Small intestine (tissue), 7 donors: ENCODE measurements around the gene CNN2. TPM values are rescaled to one million over a fixed set of nuclear protein-coding genes. Genes with fewer than 3 reads are reported as not detected.

ENCODE experiments used
- DNase-seq, 2 donors: peaks; one replicate each; pipeline versions ENCODE4 v3.0.0 to v3.0.0-alpha.2; 2013
- FAIRE-seq: peaks from 2 replicates; lab custom pipeline; 2012; peaks lifted over from hg19 to GRCh38; lab: Jason Lieb, UNC
- H3K27ac ChIP-seq, 3 donors: one replicate each; pipeline ENCODE4 v1.5.1; 2013; ENCODE audit warnings: low read length in 2 of 3, mild to moderate bottlenecking in 2 of 3, control low read depth in 1 of 3, inconsistent platforms in 1 of 3, low read depth in 1 of 3, moderate library complexity in 1 of 3
- H3K27me3 ChIP-seq, 3 donors: one replicate each; pipeline ENCODE4 v1.6.1; 2013; ENCODE audit warnings: low read length in 3 of 3, inconsistent platforms in 1 of 3; ENCODE audit not compliant: control insufficient read depth in 3 of 3, insufficient read depth in 3 of 3
- H3K36me3 ChIP-seq, 3 donors: one replicate each; pipeline ENCODE4 v1.6.1; 2013; ENCODE audit warnings: low read length in 3 of 3, inconsistent platforms in 1 of 3, low read depth in 1 of 3, mild to moderate bottlenecking in 1 of 3, moderate library complexity in 1 of 3; ENCODE audit not compliant: control insufficient read depth in 3 of 3, insufficient read depth in 2 of 3
- H3K4me1 ChIP-seq, 3 donors: one replicate each; pipeline ENCODE4 v1.6.1; 2013; ENCODE audit warnings: low read length in 2 of 3, inconsistent platforms in 1 of 3, low read depth in 1 of 3, mild to moderate bottlenecking in 1 of 3, moderate library complexity in 1 of 3; ENCODE audit not compliant: control insufficient read depth in 3 of 3, insufficient read depth in 2 of 3
- H3K4me3 ChIP-seq, 3 donors: one replicate each; pipeline ENCODE4 v1.5.1; 2013; ENCODE audit warnings: low read length in 3 of 3, control low read depth in 1 of 3, inconsistent platforms in 1 of 3, low read depth in 1 of 3, mild to moderate bottlenecking in 1 of 3, moderate library complexity in 1 of 3
- H3K9me3 ChIP-seq, 2 donors: one replicate each; pipeline ENCODE4 v1.6.1; 2013; ENCODE audit warnings: low read depth in 1 of 2, low read length in 1 of 2; ENCODE audit not compliant: control insufficient read depth in 2 of 2, insufficient read depth in 1 of 2
- WGBS, 3 donors: extraction: QIAGEN DNeasy Blood & Tissue Kit; methylation state at CpG; one replicate each; pipeline ENCODE4 v1.1.7; 2013; 5-methylcytosine and 5-hydroxymethylcytosine counted together
- polyA plus RNA-seq, 4 donors: library from polyadenylated mRNA; stranded (reverse) in 3 of 4; unstranded in 1 of 4; fragments of 200-250 nt in 3 of 4; fragments of 120-200 nt in 1 of 4; gene quantifications; one replicate each; pipeline versions ENCODE4 v1.2.1 to v1.2.3, GENCODE V29; 2013
- donor health status: healthy with polysubstance abuse.
- donor health status: control.
- donor health status: control.
- donor health status: Bipolar disorder and iron deficiency.
- donor health status: healthy.

Gene CNN2
- polyA plus RNA-seq, 4 donors, result 14.5 to 34.4 (median 22.6) TPM

DNA sequence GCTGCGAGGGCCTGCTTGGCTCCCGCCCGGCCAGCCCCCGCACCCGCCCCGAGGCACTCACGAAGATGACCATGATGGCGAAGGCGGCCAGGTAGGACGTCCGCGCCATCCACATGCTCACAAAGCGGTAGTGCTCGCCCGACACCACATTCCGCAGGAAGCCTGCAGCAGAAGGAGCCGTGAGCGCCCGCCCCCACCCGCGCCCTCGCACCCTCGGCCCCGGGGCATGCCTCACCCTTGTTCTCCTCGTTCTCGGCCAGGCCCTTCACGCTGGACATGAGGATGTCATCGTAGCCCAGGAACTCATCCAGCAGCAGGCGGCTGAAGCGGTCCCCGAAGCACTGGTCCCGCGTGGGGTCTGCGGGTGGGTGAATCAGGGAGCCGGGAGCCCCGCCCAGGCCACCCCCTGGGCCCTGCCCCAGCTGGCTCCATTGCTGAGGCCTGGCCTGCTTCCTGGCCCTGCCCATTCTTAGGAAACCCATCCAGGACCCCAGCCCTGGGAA is 14.5 kb upstream of the CNN2 start:
- DNase-seq (no peak), FAIRE-seq (no peak)
- Histone ChIP-seq H3K27ac (no peak overlapping the region), H3K9me3 (peaks cover 0 to 2% of the 10 kb centered on the region in 2 donors), H3K4me1 (peaks cover under 1 to 15% (median 3%) of the 10 kb centered on the region in 3 donors), H3K4me3 (no peak overlapping the region), H3K27me3 (no peaks in the 10 kb centered on the region), H3K36me3 (peaks cover 22 to 89% (median 22%) of the 10 kb centered on the region in 3 donors)
- 94 to 98% (median 97%) methylated on average over 22 to 36 of the region's 36 CpGs for WGBS, 3 donors

GRCh38 chr19:1012334-1012733 is 14.1 kb upstream of the CNN2 start:
- H3K27ac ChIP-seq, result no peak overlapping the region
- FAIRE-seq (no peak), DNase-seq (no peak)
- no peak overlapping the region for H3K4me3 ChIP-seq
- H3K9me3 ChIP-seq, result peaks cover 0 to 2% of the 10 kb centered on the region in 2 donors
- peaks cover 3 to 19% (median 4%) of the 10 kb centered on the region in 3 donors for H3K4me1 ChIP-seq
- 88 to 95% (median 88%) methylated on average over 15 to 18 of the region's 18 CpGs for WGBS, 3 donors
- H3K36me3 ChIP-seq, result peaks cover 22 to 88% (median 22%) of the 10 kb centered on the region in 3 donors
- no peaks in the 10 kb centered on the region for H3K27me3 ChIP-seq

DNA sequence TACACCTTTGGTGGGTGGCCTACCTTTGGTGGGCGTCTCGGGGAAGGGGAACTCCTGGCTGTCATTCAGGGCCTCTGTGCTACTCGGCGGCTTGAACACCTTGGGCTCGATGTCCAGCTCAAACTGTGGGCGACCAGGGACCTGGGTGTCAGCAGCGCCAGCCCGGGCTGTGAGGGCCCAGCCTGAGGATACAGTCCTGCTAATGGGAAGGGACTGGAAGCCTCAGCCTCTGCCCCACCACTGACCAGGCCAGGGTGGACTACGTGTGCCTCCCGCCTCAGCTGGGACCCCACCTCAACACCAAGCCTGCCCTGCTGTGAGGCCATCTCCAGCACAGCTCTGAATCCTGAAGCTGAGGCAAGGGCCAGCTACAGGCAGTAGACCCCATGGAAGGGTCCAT is 13.2 kb upstream of the CNN2 start:
- H3K27me3 ChIP-seq, result no peaks in the 10 kb centered on the region
- H3K4me1 ChIP-seq, result peaks cover 6 to 28% (median 7%) of the 10 kb centered on the region in 3 donors
- peaks cover 22 to 94% (median 22%) of the 10 kb centered on the region in 3 donors for H3K36me3 ChIP-seq
- peaks cover 0 to 2% of the 10 kb centered on the region in 2 donors for H3K9me3 ChIP-seq
- WGBS, 3 donors, result 89 to 94% (median 92%) methylated on average over 10 of the region's 10 CpGs
- FAIRE-seq (no peak), DNase-seq (no peak)
- H3K27ac ChIP-seq, result no peak overlapping the region
- H3K4me3 ChIP-seq, result no peak overlapping the region

DNA sequence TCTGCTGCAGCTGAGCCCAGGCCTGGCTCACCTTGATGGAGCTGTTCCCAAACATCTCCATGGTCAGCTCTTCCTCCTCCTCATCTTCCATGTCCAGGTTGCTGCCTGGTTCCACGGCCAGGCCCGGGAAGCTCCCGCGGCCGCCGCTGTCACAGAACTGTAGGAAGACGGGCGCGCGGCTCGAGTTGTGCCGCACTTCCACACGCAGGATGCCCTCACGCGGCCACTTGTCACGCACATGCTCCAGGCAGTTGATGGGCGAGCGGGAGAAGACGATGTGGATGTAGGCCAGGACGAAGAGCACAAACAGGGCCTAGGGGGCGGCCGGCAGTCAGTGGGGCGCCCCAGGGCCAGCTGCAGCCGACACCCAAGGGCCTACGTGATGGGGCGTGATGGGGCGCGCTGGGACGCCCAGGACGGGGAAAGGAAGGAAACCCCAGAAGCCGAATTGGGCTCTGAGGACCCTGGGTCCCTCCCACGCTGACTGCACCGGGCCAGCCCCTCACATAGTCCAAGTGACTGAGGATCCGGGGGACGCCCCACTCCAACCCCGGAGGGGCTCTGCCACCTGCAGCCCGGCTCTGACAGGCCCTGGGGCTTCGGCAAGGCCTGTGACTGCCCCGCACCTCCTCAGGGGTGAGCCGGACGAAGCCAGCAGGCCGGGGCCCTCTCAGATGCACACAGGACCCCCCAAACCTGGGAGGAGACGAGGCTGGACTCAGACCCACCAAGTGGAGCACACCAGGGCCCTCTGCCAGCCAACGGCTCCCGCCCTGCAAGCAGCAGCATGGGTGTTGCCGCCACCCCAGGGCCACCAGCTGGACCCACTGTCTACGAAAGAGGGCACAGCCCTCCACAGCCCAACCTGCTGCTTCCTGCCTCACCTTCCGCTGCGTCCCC is 12.0 kb upstream of the CNN2 start:
- no peak overlapping the region for H3K4me3 ChIP-seq
- 92 to 94% (median 93%) methylated on average over 42 to 49 of the region's 49 CpGs for WGBS, 3 donors
- FAIRE-seq (no peak), DNase-seq (no peak)
- H3K4me1 ChIP-seq, result peaks cover 6 to 39% (median 9%) of the 10 kb centered on the region in 3 donors
- no peaks in the 10 kb centered on the region for H3K27me3 ChIP-seq
- H3K27ac ChIP-seq, result no peak overlapping the region
- no peaks in the 10 kb centered on the region for H3K9me3 ChIP-seq
- H3K36me3 ChIP-seq, result peaks cover 17 to 96% (median 22%) of the 10 kb centered on the region in 3 donors

DNA sequence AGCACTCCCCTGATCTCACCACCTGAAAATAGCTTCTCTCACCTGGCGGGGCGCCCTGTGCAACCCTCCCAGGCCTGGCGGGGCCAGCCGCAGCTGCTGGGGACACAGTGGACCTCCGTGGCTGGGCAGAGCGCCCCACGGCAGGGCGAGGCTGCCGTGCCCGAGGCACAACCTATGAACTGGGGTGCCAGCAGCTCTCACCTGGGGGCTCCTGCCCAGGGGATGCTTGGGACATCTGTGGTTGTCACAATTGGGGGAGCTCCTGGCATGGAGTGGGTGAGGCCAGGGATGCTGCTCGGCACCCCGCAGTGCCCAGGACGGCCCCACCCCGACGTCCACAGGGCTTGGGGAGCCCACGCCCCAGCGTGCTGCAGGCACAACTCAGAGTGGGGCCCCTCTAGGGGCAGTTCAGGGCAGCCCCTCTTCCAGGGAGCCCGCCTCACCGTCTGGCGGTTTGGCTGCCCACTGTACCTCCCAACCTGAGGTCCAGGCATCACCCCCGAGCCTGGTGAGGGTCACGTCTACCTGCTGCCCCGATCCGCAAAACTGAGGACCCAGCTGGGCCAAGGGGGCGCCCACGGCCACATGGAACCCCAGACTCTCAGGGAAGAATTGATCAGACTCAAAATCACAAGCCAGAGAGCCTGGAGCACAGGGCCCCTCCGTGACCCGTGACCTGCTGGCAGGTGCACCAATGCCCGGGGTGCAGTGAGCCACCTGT is 11.2 kb upstream of the CNN2 start:
- no peak overlapping the region for H3K4me3 ChIP-seq
- 78 to 85% (median 83%) methylated on average over 29 of the region's 29 CpGs for WGBS, 3 donors
- DNase-seq (no peak), FAIRE-seq (no peak)
- no peaks in the 10 kb centered on the region for H3K27me3 ChIP-seq
- no peaks in the 10 kb centered on the region for H3K9me3 ChIP-seq
- peaks cover 15 to 94% (median 22%) of the 10 kb centered on the region in 3 donors for H3K36me3 ChIP-seq
- peaks cover 6 to 47% (median 9%) of the 10 kb centered on the region in 3 donors for H3K4me1 ChIP-seq
- no peak overlapping the region for H3K27ac ChIP-seq

GRCh38 chr19:1015782-1016646 is 10.4 kb upstream of the CNN2 start:
- DNase-seq (no peak), FAIRE-seq (no peak)
- 66 to 79% (median 75%) methylated on average over 30 to 31 of the region's 31 CpGs for WGBS, 3 donors
- H3K27me3 ChIP-seq, result no peaks in the 10 kb centered on the region
- H3K36me3 ChIP-seq, result peaks cover 7 to 87% (median 20%) of the 10 kb centered on the region in 3 donors
- no peaks in the 10 kb centered on the region for H3K9me3 ChIP-seq
- peaks cover 6 to 47% (median 9%) of the 10 kb centered on the region in 3 donors for H3K4me1 ChIP-seq
- H3K4me3 ChIP-seq, result no peak overlapping the region
- peak overlapping the region in 2 of 3 donors; percentile 45 to 50 for H3K27ac ChIP-seq

DNA sequence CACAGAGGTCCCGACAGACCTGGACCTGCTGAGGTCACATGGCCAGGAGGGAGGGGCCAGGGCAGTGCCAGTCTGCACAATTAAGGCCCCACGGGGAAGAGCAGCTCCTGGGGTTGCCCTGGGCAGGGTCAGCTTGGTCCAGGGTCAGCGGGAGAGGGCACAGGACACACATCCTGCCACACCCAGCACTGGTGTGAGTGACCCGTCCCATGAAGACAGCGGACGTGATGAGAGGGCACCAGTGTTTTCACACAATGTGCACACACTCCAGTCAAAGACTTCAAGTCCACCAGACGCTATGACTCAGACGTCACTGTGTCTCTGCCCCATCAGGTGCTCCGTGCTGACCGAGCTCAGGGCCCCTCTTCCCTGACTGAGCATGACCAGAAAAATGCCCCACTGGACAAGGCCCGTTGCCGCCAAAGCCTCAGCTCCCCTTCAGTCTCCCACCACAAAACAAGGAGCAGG is 9.7 kb upstream of the CNN2 start:
- peaks cover 6 to 50% (median 9%) of the 10 kb centered on the region in 3 donors for H3K4me1 ChIP-seq
- WGBS, 3 donors, result 39 to 44% (median 43%) methylated on average over 12 of the region's 12 CpGs
- peak; percentile 40 to 59 for DNase-seq
- H3K9me3 ChIP-seq, result no peaks in the 10 kb centered on the region
- H3K27me3 ChIP-seq, result no peaks in the 10 kb centered on the region
- no peak overlapping the region for H3K4me3 ChIP-seq
- no peak for FAIRE-seq
- H3K27ac ChIP-seq, result peak overlapping the region; percentile 45 to 59 (median 50)
- peaks cover 2 to 81% (median 17%) of the 10 kb centered on the region in 3 donors for H3K36me3 ChIP-seq
